ENCODE results near the gene SCD5. TPM values are rescaled to one million over a fixed set of nuclear protein-coding genes. Genes with fewer than 3 reads are reported as not detected.
A peak's percentile ranks its signal among the peaks of the same experiment; 100 is the strongest.

Gene SCD5
- total RNA-seq, 1 donor from 2014 or later, result 36.9 TPM

GRCh38 chr4:82585690-82586435, 212.7 kb downstream of the SCD5 start:
- Histone ChIP-seq H3K36me3 (no peaks in the 10 kb centered on the region), H3K27ac (no peak overlapping the region), H2AFZ (replicated peaks) (peak overlapping the region; percentile 32), H3K4me3 (no peak overlapping the region), H3K4me1 (peaks cover 11% of the 10 kb centered on the region), H3K9me3 (ENCODE audit: low read depth) (no peaks in the 10 kb centered on the region), H3F3A (ENCODE audit: low read depth) (peaks cover 7% of the 10 kb centered on the region), H3K79me2 (ENCODE audit: low read depth) (no peaks in the 10 kb centered on the region), H3K4me2 (no peak overlapping the region), H4K20me1 (ENCODE audit: low read depth) (no peaks in the 10 kb centered on the region), H3K9ac (no peak overlapping the region), H3K27me3 (no peaks in the 10 kb centered on the region)
- H3K27ac Mint-ChIP-seq, result peak overlapping the region; percentile 39
- peaks cover 2% of the 10 kb centered on the region for H3K9me3 Mint-ChIP-seq
- DNase-seq (ENCODE audit: low spot score), result peak; percentile 18
- TF ChIP-seq EZH2phosphoT487 (IDR thresholded peaks at IDR 0.05) (no peak), EZH2 (IDR thresholded peaks at IDR 0.05) (no peak)
- TF ChIP-seq, protein P1, sequence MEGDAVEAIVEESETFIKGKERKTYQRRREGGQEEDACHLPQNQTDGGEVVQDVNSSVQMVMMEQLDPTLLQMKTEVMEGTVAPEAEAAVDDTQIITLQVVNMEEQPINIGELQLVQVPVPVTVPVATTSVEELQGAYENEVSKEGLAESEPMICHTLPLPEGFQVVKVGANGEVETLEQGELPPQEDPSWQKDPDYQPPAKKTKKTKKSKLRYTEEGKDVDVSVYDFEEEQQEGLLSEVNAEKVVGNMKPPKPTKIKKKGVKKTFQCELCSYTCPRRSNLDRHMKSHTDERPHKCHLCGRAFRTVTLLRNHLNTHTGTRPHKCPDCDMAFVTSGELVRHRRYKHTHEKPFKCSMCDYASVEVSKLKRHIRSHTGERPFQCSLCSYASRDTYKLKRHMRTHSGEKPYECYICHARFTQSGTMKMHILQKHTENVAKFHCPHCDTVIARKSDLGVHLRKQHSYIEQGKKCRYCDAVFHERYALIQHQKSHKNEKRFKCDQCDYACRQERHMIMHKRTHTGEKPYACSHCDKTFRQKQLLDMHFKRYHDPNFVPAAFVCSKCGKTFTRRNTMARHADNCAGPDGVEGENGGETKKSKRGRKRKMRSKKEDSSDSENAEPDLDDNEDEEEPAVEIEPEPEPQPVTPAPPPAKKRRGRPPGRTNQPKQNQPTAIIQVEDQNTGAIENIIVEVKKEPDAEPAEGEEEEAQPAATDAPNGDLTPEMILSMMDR (IDR thresholded peaks at IDR 0.05), result no peak
- H3K4me3 Mint-ChIP-seq, result no peak overlapping the region
- H3K36me3 Mint-ChIP-seq, result no peaks in the 10 kb centered on the region
- H3K4me1 Mint-ChIP-seq, result peaks cover 26% of the 10 kb centered on the region
- H3K27me3 Mint-ChIP-seq (ENCODE audit: insufficient read depth, low read depth), result peaks cover 2% of the 10 kb centered on the region

GRCh38 chr4:82584931-82585330, 213.7 kb downstream of the SCD5 start:
- H3K4me2 ChIP-seq, result no peak overlapping the region
- H2AFZ ChIP-seq (replicated peaks), result peak overlapping the region; percentile 71
- H3K27ac ChIP-seq, result no peak overlapping the region
- no peak overlapping the region for H3K4me3 ChIP-seq
- Mint-ChIP-seq H3K27ac (no peak overlapping the region), H3K36me3 (no peaks in the 10 kb centered on the region), H3K27me3 (ENCODE audit: insufficient read depth, low read depth) (peaks cover 2% of the 10 kb centered on the region), H3K9me3 (peaks cover 2% of the 10 kb centered on the region), H3K4me3 (no peak overlapping the region), H3K4me1 (peaks cover 26% of the 10 kb centered on the region)
- DNase-seq (ENCODE audit: low spot score), result no peak
- no peaks in the 10 kb centered on the region for H3K36me3 ChIP-seq
- peaks cover 11% of the 10 kb centered on the region for H3K4me1 ChIP-seq
- H3K27me3 ChIP-seq, result no peaks in the 10 kb centered on the region
- H4K20me1 ChIP-seq (ENCODE audit: low read depth), result no peaks in the 10 kb centered on the region
- TF ChIP-seq, protein P1 (IDR thresholded peaks at IDR 0.05), result no peak
- TF ChIP-seq EZH2 (IDR thresholded peaks at IDR 0.05) (no peak), EZH2phosphoT487 (IDR thresholded peaks at IDR 0.05) (no peak)
- no peaks in the 10 kb centered on the region for H3K79me2 ChIP-seq (ENCODE audit: low read depth)
- no peaks in the 10 kb centered on the region for H3K9me3 ChIP-seq (ENCODE audit: low read depth)
- H3F3A ChIP-seq (ENCODE audit: low read depth), result peaks cover 7% of the 10 kb centered on the region
- no peak overlapping the region for H3K9ac ChIP-seq

DNA sequence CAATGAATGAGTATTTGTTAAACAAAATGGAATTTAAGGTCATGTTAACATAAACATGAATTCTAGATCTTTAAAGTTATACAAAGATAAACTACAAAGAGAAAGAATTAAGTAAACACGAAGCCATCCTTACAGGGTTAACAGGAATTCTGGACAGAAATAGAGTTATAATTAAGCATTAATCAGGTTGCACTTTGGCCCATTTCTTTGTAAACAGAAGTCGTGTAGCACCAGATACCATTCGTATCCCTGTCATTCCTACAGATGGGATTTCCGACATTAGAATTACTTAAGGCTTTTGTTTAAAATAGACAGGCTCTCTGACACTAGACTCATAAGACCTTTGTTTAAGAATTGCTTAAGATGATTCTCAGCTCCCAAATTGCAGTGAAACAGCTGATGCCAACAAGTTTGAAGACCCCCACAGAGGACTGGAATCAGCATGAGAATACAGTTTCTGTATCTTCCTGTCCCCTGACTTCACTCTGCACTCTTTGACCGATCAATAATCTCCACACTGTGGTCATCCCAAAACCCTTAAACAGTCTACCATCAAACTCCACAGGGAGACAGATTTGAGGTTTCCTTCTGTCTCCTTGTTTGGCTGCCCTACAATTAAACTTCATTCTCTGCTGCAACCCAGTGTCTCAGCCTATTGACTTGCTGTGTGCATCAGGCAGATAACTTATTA, 214.6 kb downstream of the SCD5 start:
- H3K27me3 ChIP-seq, result no peaks in the 10 kb centered on the region
- no peak overlapping the region for H3K9ac ChIP-seq
- Mint-ChIP-seq H3K4me1 (peaks cover 26% of the 10 kb centered on the region), H3K27me3 (ENCODE audit: insufficient read depth, low read depth) (no peaks in the 10 kb centered on the region), H3K4me3 (no peak overlapping the region), H3K36me3 (no peaks in the 10 kb centered on the region), H3K9me3 (peaks cover 2% of the 10 kb centered on the region), H3K27ac (no peak overlapping the region)
- no peak for DNase-seq (ENCODE audit: low spot score)
- no peak for TF ChIP-seq EZH2phosphoT487 (IDR thresholded peaks at IDR 0.05)
- TF ChIP-seq, protein P1 (IDR thresholded peaks at IDR 0.05), result no peak
- no peak for TF ChIP-seq EZH2 (IDR thresholded peaks at IDR 0.05)
- H3K9me3 ChIP-seq (ENCODE audit: low read depth), result no peaks in the 10 kb centered on the region
- H3F3A ChIP-seq (ENCODE audit: low read depth), result peaks cover 7% of the 10 kb centered on the region
- H3K4me1 ChIP-seq, result peaks cover 11% of the 10 kb centered on the region
- H3K27ac ChIP-seq, result no peak overlapping the region
- no peak overlapping the region for H2AFZ ChIP-seq (replicated peaks)
- no peaks in the 10 kb centered on the region for H3K36me3 ChIP-seq
- H4K20me1 ChIP-seq (ENCODE audit: low read depth), result no peaks in the 10 kb centered on the region
- no peak overlapping the region for H3K4me3 ChIP-seq
- no peaks in the 10 kb centered on the region for H3K79me2 ChIP-seq (ENCODE audit: low read depth)
- no peak overlapping the region for H3K4me2 ChIP-seq
